KMS-11 (cell line): Measurements from ENCODE around the gene PPP1R1B.

Source experiments
- H2AFZ ChIP-seq: fragments of 200-600 bp; sonication (generic); 2 replicates; pipeline ENCODE4 v1.6.1; 2016; ENCODE audit warnings: antibody characterized with exemption, mixed run types, low read depth
- H3K27ac ChIP-seq: fragments of 200-600 bp; sonication (generic); 2 replicates; pipeline ENCODE4 v1.6.1; 2016; ENCODE audit warnings: mild to moderate bottlenecking, mixed run types
- H3K27me3 ChIP-seq: fragments of 200-600 bp; sonication (generic); 2 replicates; pipeline ENCODE4 v1.6.1; 2017; ENCODE audit warnings: mild to moderate bottlenecking, low read depth, mixed run types, moderate library complexity; ENCODE audit not compliant: insufficient read depth
- H3K36me3 ChIP-seq: fragments of 200-600 bp; sonication (generic); 2 replicates; pipeline ENCODE4 v1.6.1; 2017; ENCODE audit warnings: mild to moderate bottlenecking, mixed run types; ENCODE audit not compliant: insufficient read depth
- H3K4me1 ChIP-seq: fragments of 200-600 bp; sonication (generic); 2 replicates; pipeline ENCODE4 v1.6.1; 2016; ENCODE audit warnings: mild to moderate bottlenecking, low read depth, mixed run types; ENCODE audit not compliant: poor library complexity, severe bottlenecking
- H3K4me2 ChIP-seq: fragments of 200-600 bp; sonication (generic); 2 replicates; pipeline ENCODE4 v1.7.0; 2016; ENCODE audit warnings: mild to moderate bottlenecking, mixed run types
- H3K4me3 ChIP-seq: fragments of 200-600 bp; sonication (generic); IDR thresholded peaks from 2 replicates; pipeline ENCODE4 v1.6.1; 2017; ENCODE audit warnings: low read depth, low read length, mixed read lengths; ENCODE audit not compliant: insufficient read depth
- H3K79me2 ChIP-seq: fragments of 200-600 bp; sonication (generic); 2 replicates; pipeline ENCODE4 v1.6.1; 2016; ENCODE audit warnings: low read depth, mixed run types; ENCODE audit not compliant: insufficient read depth
- H3K9ac ChIP-seq: fragments of 200-600 bp; sonication (generic); 2 replicates; pipeline ENCODE4 v1.6.1; 2016; ENCODE audit warnings: mild to moderate bottlenecking, mixed run types
- H4K20me1 ChIP-seq: fragments of 200-600 bp; sonication (generic); 2 replicates; pipeline ENCODE4 v1.6.1; 2016; ENCODE audit warnings: mild to moderate bottlenecking, mixed run types; ENCODE audit not compliant: insufficient read depth
- CTCF ChIP-seq: fragments of 200-600 bp; sonication (generic); conservative IDR thresholded peaks from 2 replicates; pipeline ENCODE4 v1.6.1; 2017; ENCODE audit warnings: low read depth, mild to moderate bottlenecking, antibody characterized with exemption, low read length, moderate library complexity, mixed read lengths

The PPP1R1B gene

DNA sequence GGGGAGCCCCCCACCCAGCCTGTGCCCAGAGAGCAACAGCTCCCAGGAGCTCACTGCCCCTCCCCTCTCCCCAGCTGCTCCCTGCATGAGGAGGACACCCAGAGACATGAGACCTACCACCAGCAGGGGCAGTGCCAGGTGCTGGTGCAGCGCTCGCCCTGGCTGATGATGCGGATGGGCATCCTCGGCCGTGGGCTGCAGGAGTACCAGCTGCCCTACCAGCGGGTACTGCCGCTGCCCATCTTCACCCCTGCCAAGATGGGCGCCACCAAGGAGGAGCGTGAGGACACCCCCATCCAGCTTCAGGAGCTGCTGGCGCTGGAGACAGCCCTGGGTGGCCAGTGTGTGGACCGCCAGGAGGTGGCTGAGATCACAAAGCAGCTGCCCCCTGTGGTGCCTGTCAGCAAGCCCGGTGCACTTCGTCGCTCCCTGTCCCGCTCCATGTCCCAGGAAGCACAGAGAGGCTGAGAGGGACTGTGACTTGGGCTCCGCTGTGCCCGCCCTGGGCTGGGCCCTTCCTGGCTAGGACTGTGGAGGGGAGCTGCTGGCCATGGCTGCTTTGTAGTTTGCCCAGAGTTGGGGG is 39.0 kb downstream of the PPP1R1B start:
- Histone ChIP-seq H3K9ac (no peak overlapping the region), H3K4me1 (no peaks in the 10 kb centered on the region), H3K27me3 (peaks cover 8% of the 10 kb centered on the region; the same call in 1 of the 2 replicates), H2AFZ (no peak overlapping the region), H3K27ac (no peak overlapping the region), H3K79me2 (no peaks in the 10 kb centered on the region), H3K4me3 (no peak overlapping the region), H3K36me3 (no peaks in the 10 kb centered on the region), H3K4me2 (no peak overlapping the region), H4K20me1 (no peaks in the 10 kb centered on the region)
- TF ChIP-seq CTCF = no peak

DNA sequence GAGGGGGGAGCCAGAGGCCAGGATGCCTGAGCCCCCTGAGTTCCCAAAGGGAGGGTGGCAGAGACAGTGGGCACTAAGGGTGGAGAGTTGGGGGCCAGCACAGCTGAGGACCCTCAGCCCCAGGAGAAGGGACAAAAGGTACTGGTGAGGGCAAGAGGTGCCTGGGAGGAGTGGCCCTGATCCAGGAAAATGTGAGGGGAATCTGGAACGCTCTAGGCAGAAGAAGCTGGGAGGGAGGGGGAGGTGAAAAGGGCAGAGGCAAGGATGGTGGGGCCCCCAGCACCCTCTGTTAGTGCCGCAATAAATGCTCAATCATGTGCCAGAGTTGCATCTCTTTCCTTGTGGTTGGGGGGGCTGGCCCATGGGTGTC is 39.5 kb downstream of the PPP1R1B start:
- no peak for TF ChIP-seq CTCF
- Histone ChIP-seq H3K9ac (no peak overlapping the region), H3K4me1 (no peaks in the 10 kb centered on the region), H3K4me3 (no peak overlapping the region), H3K27ac (no peak overlapping the region), H4K20me1 (no peaks in the 10 kb centered on the region), H3K36me3 (no peaks in the 10 kb centered on the region), H3K27me3 (peaks cover 8% of the 10 kb centered on the region; the same call in 1 of the 2 replicates), H3K4me2 (no peak overlapping the region), H3K79me2 (no peaks in the 10 kb centered on the region), H2AFZ (no peak overlapping the region)

- H2AFZ ChIP-seq = no peak overlapping the region
- no peaks in the 10 kb centered on the region for H3K4me1 ChIP-seq
- H3K4me2 ChIP-seq = no peak overlapping the region
- no peaks in the 10 kb centered on the region for H3K79me2 ChIP-seq
- H3K27ac ChIP-seq = no peak overlapping the region
- no peak overlapping the region for H3K4me3 ChIP-seq
- no peaks in the 10 kb centered on the region for H4K20me1 ChIP-seq
- H3K36me3 ChIP-seq = no peaks in the 10 kb centered on the region
- H3K9ac ChIP-seq = no peak overlapping the region
- peaks cover 8% of the 10 kb centered on the region; the same call in 1 of the 2 replicates for H3K27me3 ChIP-seq
- TF ChIP-seq CTCF = no peak
Observed at GRCh38 chr17:39666601-39667261, 40.0 kb downstream of the PPP1R1B start.

- no peak for TF ChIP-seq CTCF
- no peak overlapping the region for H3K27ac ChIP-seq
- H3K9ac ChIP-seq = no peak overlapping the region
- no peaks in the 10 kb centered on the region for H3K36me3 ChIP-seq
- H3K4me2 ChIP-seq = no peak overlapping the region; the same call in 1 of the 2 replicates
- no peak overlapping the region for H3K4me3 ChIP-seq
- H3K79me2 ChIP-seq = no peaks in the 10 kb centered on the region
- no peaks in the 10 kb centered on the region for H4K20me1 ChIP-seq
- H3K4me1 ChIP-seq = no peaks in the 10 kb centered on the region
- no peak overlapping the region for H2AFZ ChIP-seq
- H3K27me3 ChIP-seq = peaks cover 8% of the 10 kb centered on the region; the same call in 1 of the 2 replicates
Observed at GRCh38 chr17:39667262-39667944, 40.7 kb downstream of the PPP1R1B start.
